IMR-90 (cell line): Measurements from ENCODE around the gene CERS1. TPM values are rescaled to one million over a fixed set of nuclear protein-coding genes. Genes with fewer than 3 reads are reported as not detected.

Experiments
- ATAC-seq: fragments of 200-7000 bp; cut with Tn5 transposase; 2 replicates; pipeline ENCODE4 v1.9.1; 2020; ENCODE audit warnings: low read depth, mild to moderate bottlenecking, moderate library complexity
- BruUV-seq: library from RNA; stranded (reverse); fragments of 400-500 nt; replicated peaks from 2 replicates; lab custom pipeline; 2021; lab: Mats Ljungman, UMichigan
- CTCF ChIA-PET: fragments of 300-600 bp; formaldehyde crosslinking; extraction: SDS; loops from one replicate; lab custom pipeline; 2021; ENCODE audit warnings: antibody characterized with exemption; lab: Yijun Ruan, JAX
- POLR2A ChIA-PET: fragments of 300-600 bp; sonication (Branson Sonifier 250); formaldehyde crosslinking; loops from one replicate; lab custom pipeline; 2022; ENCODE audit warnings: antibody characterized with exemption; ENCODE audit not compliant: unreplicated experiment; lab: Charles Lee
- DNase-seq: peaks from one replicate; pipeline ENCODE4 v3.0.0; 2013
- H2AFZ ChIP-seq: replicated peaks from 2 replicates; pipeline ENCODE3; 2013; ENCODE audit warnings: low read length, mild to moderate bottlenecking; ENCODE audit not compliant: poor library complexity
- H2AK5ac ChIP-seq: 2 replicates; pipeline ENCODE4 v1.6.1; 2013; ENCODE audit warnings: low read depth, low read length, inconsistent platforms
- H2AK9ac ChIP-seq: replicated peaks from 2 replicates; pipeline ENCODE3; 2013; ENCODE audit warnings: mild to moderate bottlenecking, low read depth, low read length, moderate library complexity; ENCODE audit not compliant: poor library complexity
- H2BK120ac ChIP-seq: 2 replicates; pipeline ENCODE4 v1.6.1; 2013; ENCODE audit warnings: low read depth, low read length, inconsistent platforms
- H2BK15ac ChIP-seq: 3 replicates; pipeline ENCODE4 v1.6.1; 2013; ENCODE audit warnings: low read depth, low read length, inconsistent platforms
- H2BK20ac ChIP-seq: 2 replicates; pipeline ENCODE4 v1.6.1; 2013; ENCODE audit warnings: low read depth, mild to moderate bottlenecking, inconsistent platforms, low read length, moderate library complexity
- H2BK5ac ChIP-seq: 2 replicates; pipeline ENCODE4 v1.6.1; 2013; ENCODE audit warnings: mild to moderate bottlenecking, low read depth, low read length, inconsistent platforms; ENCODE audit not compliant: poor library complexity, severe bottlenecking
- H3K14ac ChIP-seq: replicated peaks from 2 replicates; pipeline ENCODE4 v1.6.1; 2013; ENCODE audit warnings: low read depth, low read length, inconsistent platforms
- H3K18ac ChIP-seq: 2 replicates; pipeline ENCODE4 v1.6.1; 2013; ENCODE audit warnings: low read depth, low read length, control low read depth
- H3K23ac ChIP-seq: 2 replicates; pipeline ENCODE4 v1.6.1; 2013; ENCODE audit warnings: low read depth, low read length, inconsistent platforms
- H3K27ac ChIP-seq: 2 replicates; pipeline ENCODE4 v1.5.1; 2013; ENCODE audit warnings: mild to moderate bottlenecking, control low read depth, low read length; ENCODE audit not compliant: insufficient read depth
- H3K27me3 ChIP-seq: 2 replicates; pipeline ENCODE4 v1.6.1; 2013; ENCODE audit warnings: low read length; ENCODE audit not compliant: control insufficient read depth, insufficient read depth
- H3K36me3 ChIP-seq: 2 replicates; pipeline ENCODE4 v1.6.1; 2013; ENCODE audit warnings: low read length, mixed read lengths; ENCODE audit not compliant: control insufficient read depth, insufficient read depth
- H3K4ac ChIP-seq: 2 replicates; pipeline ENCODE4 v1.6.1; 2013; ENCODE audit warnings: low read depth, low read length, inconsistent platforms
- H3K4me1 ChIP-seq: 2 replicates; pipeline ENCODE4 v1.6.1; 2013; ENCODE audit warnings: low read length, mixed read lengths; ENCODE audit not compliant: control insufficient read depth, insufficient read depth
- H3K4me2 ChIP-seq: 2 replicates; pipeline ENCODE4 v1.6.1; 2013; ENCODE audit warnings: low read depth, mild to moderate bottlenecking, control low read depth, low read length, moderate library complexity
- H3K4me3 ChIP-seq: 2 replicates; pipeline ENCODE4 v1.5.1; 2013; ENCODE audit warnings: low read depth, mild to moderate bottlenecking, control low read depth, low read length, moderate library complexity; ENCODE audit not compliant: insufficient read depth
- H3K56ac ChIP-seq: 2 replicates; pipeline ENCODE4 v1.6.1; 2013; ENCODE audit warnings: low read length, inconsistent platforms; ENCODE audit not compliant: insufficient read depth; ENCODE audit errors: extremely low read depth
- H3K79me1 ChIP-seq, 2 experiments: 2 replicates each; pipeline ENCODE4 v1.6.1; 2013; ENCODE audit warnings: low read length in 2 of 2, inconsistent platforms in 1 of 2, low read depth in 1 of 2
- H3K9ac ChIP-seq: 2 replicates; pipeline ENCODE4 v1.6.1; 2013; ENCODE audit warnings: low read depth, low read length, control low read depth
- H3K9me1 ChIP-seq: 2 replicates; pipeline ENCODE4 v1.6.1; 2013; ENCODE audit warnings: low read length, inconsistent platforms; ENCODE audit not compliant: insufficient read depth
- H3K9me3 ChIP-seq: 2 replicates; pipeline ENCODE4 v1.6.1; 2013; ENCODE audit warnings: low read length; ENCODE audit not compliant: control insufficient read depth, insufficient read depth
- H4K20me1 ChIP-seq: 2 replicates; pipeline ENCODE4 v1.6.1; 2013; ENCODE audit warnings: low read length, inconsistent platforms; ENCODE audit not compliant: insufficient read depth
- H4K5ac ChIP-seq: 2 replicates; pipeline ENCODE4 v1.6.1; 2013; ENCODE audit warnings: mild to moderate bottlenecking, low read depth, low read length, control low read depth
- H4K8ac ChIP-seq, 2 experiments: 2 replicates each; pipeline ENCODE4 v1.6.1; 2013; ENCODE audit warnings: low read depth in 2 of 2, low read length in 2 of 2, control low read depth in 1 of 2, inconsistent platforms in 1 of 2
- H4K91ac ChIP-seq: 2 replicates; pipeline ENCODE4 v1.6.1; 2013; ENCODE audit warnings: low read depth, low read length, inconsistent platforms; ENCODE audit not compliant: insufficient read depth
- BHLHE40 ChIP-seq: fragments of 150-350 bp; IDR thresholded peaks from 2 replicates; pipeline ENCODE4 v1.6.1; 2016; ENCODE audit warnings: mild to moderate bottlenecking, low read depth, low read length
- CEBPB ChIP-seq: IDR thresholded peaks from 2 replicates; pipeline ENCODE4 v1.6.1; 2012; ENCODE audit warnings: low read depth, low read length, improper control_type of control experiment
- CTCF ChIP-seq: conservative IDR thresholded peaks from 2 replicates; pipeline ENCODE4 v1.5.1; 2012; ENCODE audit warnings: mild to moderate bottlenecking, low read depth, low read length, improper control_type of control experiment
- ELK1 ChIP-seq: fragments of 150-350 bp; IDR thresholded peaks from 2 replicates; pipeline ENCODE4 v1.6.1; 2016; ENCODE audit warnings: low read depth, mild to moderate bottlenecking, low read length, moderate library complexity, borderline replicate concordance
- MAFK ChIP-seq: IDR thresholded peaks from 2 replicates; pipeline ENCODE4 v1.6.1; 2012; ENCODE audit warnings: low read depth, low read length, improper control_type of control experiment
- POLR2A ChIP-seq: IDR thresholded peaks from 2 replicates; pipeline ENCODE4 v1.6.1; 2012; ENCODE audit warnings: mild to moderate bottlenecking, low read depth, low read length
- SMC3 ChIP-seq: fragments of 150-350 bp; IDR thresholded peaks from 2 replicates; pipeline ENCODE4 v1.6.1; 2016; ENCODE audit warnings: low read depth, mild to moderate bottlenecking, antibody characterized with exemption, low read length, moderate library complexity
- WGBS, 2 experiments: methylation state at CpG; one replicate each; pipeline versions ENCODE4 v1.1.5 to v1.1.7; 2013; ENCODE audit warnings: missing lambda C conversion rate in 2 of 2; ENCODE audit not compliant: insufficient read length in 1 of 2; ENCODE audit errors: extremely low coverage in 2 of 2; 5-methylcytosine and 5-hydroxymethylcytosine counted together
- dilution Hi-C: fragments of 300-500 bp; cut with HindIII; formaldehyde crosslinking; loops from one replicate; pipeline ENCODE4 v1.14.3; 2018; ENCODE audit warnings: low sequenced_read_pairs; ENCODE audit not compliant: unreplicated experiment
- in situ Hi-C: fragments of 300-500 bp; cut with MboI; formaldehyde crosslinking; loops from 3 replicates; pipeline ENCODE4 v1.14.3; 2019; ENCODE audit warnings: low sequenced_read_pairs, inconsistent platforms, mixed read lengths
- intact Hi-C: fragments of 100-400 bp; cut with micrococcal nuclease; formaldehyde crosslinking; loops from 2 replicates; pipeline ENCODE4 v1.10.0; 2022
- polyA plus RNA-seq, 3 experiments: library from polyadenylated mRNA; depleted of rRNA; stranded (reverse); fragments of >200 nt; gene quantifications; 2 replicates each; pipeline ENCODE4 v1.2.3, GENCODE V29; 2012; ENCODE audit warnings: low replicate concordance in 1 of 3
- total RNA-seq: library from RNA; depleted of rRNA; stranded (reverse); fragments of >200 nt; gene quantifications from 2 replicates; pipeline ENCODE4 v1.2.3, GENCODE V29; 2012

The CERS1 gene
- total and polyA plus RNA-seq, 2 of the 4 experiments (the other 2 are of a cell fraction): 0.90 to 4.3 TPM

GRCh38 chr19:18869023-18869618 lies 26.8 kb downstream of the CERS1 start:
- BruUV-seq: no TSS peak
- H3K23ac ChIP-seq: no peak overlapping the region
- no peak overlapping the region for H3K56ac ChIP-seq
- dilution Hi-C loops (no loop called here), in situ Hi-C loops (no loop called here), intact Hi-C loops (no loop called here)
- peaks cover 8% of the 10 kb centered on the region for H4K20me1 ChIP-seq
- H4K5ac ChIP-seq: no peak overlapping the region
- H2BK15ac ChIP-seq: no peak overlapping the region
- no peak overlapping the region for H2AK5ac ChIP-seq
- no peak overlapping the region for H4K91ac ChIP-seq
- ChIA-PET CTCF (no interaction called here), POLR2A (no interaction called here)
- H3K27me3 ChIP-seq: no peaks in the 10 kb centered on the region
- H3K14ac ChIP-seq: no peak overlapping the region
- peaks cover 2 to 6% of the 10 kb centered on the region in 2 experiments; a peak in 1 of 4 replicates for H3K79me1 ChIP-seq
- no peak overlapping the region for H3K9ac ChIP-seq
- DNase-seq (no peak), ATAC-seq (no peak)
- peaks cover 33% of the 10 kb centered on the region for H3K36me3 ChIP-seq
- H2BK20ac ChIP-seq: no peak overlapping the region
- no peak overlapping the region for H2AFZ ChIP-seq
- H3K18ac ChIP-seq: no peak overlapping the region
- no peak overlapping the region for H3K4me2 ChIP-seq
- no peak overlapping the region for H2BK120ac ChIP-seq
- no peaks in the 10 kb centered on the region for H3K9me1 ChIP-seq
- H2AK9ac ChIP-seq: no peak overlapping the region
- no peaks in the 10 kb centered on the region for H3K9me3 ChIP-seq
- H3K27ac ChIP-seq: no peak overlapping the region
- no peaks in the 10 kb centered on the region for H3K4me1 ChIP-seq
- no peak overlapping the region for H3K4me3 ChIP-seq
- TF ChIP-seq BHLHE40 (no peak), CTCF (no peak), MAFK (no peak), ELK1 (no peak), SMC3 (no peak), POLR2A (no peak), CEBPB (no peak)
- no peak overlapping the region for H2BK5ac ChIP-seq
- H4K8ac ChIP-seq: no peak overlapping the region
- H3K4ac ChIP-seq: no peak overlapping the region
- WGBS, 2 experiments: 42% methylated on average over 42 of the region's 71 CpGs; no CpG with 5 or more reads in 1 of the 2 experiments
